Hypothalamus (tissue), 51 donors: ENCODE results near the gene ADAMTS2.

Experiments used
- DNase-seq, 51 donors: peaks; one replicate each; lab custom pipeline; 2025; lab: John Stamatoyannopoulos, UW

Gene ADAMTS2

DNA sequence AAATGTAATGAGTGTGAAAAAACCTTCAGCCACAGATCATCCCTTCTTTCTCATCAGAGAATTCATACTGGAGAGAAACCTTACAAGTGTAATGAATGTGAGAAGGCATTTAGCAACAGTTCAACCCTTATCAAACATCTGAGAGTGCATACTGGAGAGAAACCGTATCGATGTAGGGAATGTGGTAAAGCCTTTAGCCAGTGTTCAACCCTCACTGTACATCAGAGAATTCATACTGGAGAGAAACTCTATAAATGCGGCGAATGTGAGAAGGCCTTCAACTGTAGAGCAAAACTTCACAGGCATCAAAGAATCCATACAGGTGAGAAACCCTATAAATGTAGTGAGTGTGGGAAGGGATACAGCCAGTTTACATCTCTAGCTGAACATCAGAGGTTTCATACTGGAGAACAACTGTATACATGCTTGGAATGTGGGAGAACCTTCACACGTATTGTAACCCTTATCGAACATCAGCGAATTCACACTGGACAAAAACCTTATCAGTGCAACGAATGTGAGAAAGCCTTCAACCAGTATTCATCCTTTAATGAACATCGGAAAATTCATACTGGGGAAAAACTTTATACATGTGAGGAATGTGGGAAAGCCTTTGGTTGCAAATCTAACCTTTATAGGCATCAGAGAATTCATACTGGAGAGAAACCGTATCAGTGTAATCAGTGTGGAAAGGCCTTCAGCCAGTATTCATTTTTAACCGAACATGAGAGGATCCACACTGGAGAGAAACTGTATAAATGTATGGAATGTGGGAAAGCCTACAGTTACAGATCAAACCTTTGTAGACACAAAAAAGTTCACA, 265.9 kb downstream of the ADAMTS2 start:
- DNase-seq, result no peak

DNA sequence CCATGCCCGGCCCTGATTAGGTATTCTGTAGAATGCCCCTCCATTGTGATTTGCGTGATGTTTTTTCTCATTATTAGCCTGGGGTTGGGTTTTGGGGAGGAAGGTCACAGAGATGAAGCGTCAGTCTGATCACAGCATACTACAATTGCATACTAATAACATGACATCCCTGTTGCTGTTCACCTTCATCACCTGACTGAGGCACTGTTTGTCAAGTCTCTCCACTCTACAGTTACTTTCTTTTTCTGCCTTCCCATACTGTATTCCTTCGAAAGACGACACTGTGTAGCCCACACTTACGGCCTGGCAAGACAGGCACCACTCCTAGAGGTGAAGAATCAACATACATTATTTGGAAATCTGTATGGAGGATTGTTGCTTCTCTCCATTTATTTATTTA, 279.6 kb downstream of the ADAMTS2 start:
- no peak for DNase-seq

GRCh38 chr5:179061025-179061424, 284.2 kb downstream of the ADAMTS2 start:
- DNase-seq, result no peak
